ENCODE data around the gene LPAR5. TPM values are rescaled to one million over a fixed set of nuclear protein-coding genes. Genes with fewer than 3 reads are reported as not detected.

LPAR5 gene
- 0.03 and 0.05 TPM in 2 replicates for polyA plus RNA-seq (2012; rRNA removed)
- polyA plus RNA-seq (2012; cell fraction: cytosol; rRNA removed): 0.03 and 0.05 TPM in 2 replicates
- polyA plus RNA-seq (2012; cell fraction: nucleus; rRNA removed): 0.15 TPM in 2 replicates

DNA sequence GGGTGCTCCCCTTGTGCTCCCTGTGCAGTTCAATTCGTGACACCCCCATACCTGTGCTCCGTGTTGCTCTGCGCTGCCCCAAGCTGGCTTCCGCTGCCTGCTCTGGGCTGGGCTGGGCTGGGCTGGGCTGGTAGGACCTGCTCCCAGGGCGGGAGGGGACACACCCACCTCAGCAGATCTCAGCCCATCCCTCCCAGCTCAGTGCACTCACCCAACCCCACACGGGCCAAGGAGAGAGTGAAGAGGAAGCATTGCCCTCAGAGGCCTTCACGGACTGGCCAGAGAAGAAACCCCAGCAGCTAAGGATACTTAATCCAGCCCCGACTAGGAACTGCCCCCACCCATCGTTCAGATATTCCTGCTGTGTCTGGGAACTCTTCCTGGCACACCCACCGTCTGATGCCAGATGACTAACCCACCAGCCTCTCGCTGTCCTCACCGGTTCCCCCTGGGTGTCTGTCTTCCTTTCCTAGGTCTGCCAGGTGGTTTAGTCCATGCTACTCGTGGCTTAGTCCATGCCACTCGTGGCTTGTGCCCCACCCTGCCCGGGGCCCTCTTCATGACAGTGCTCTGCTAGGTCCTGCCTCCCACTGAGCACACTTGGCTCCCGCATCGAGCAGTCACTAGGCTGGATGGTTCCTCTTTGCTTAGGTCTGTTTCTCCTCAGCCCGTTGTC is at the start of gene LPAR5:
TSS of gene LPAR5 (minus strand) at position 104 of the 676 bp plus-strand sequence. CDS start 14,711 bp downstream, outside the sequence.
- Histone ChIP-seq H3K27ac (ENCODE audit: low read depth in 2 of 2, low read length in 1 of 2) (no peak within 1 kb of the TSS; a peak in 1 of 4 replicates), H3K4me2 (no peak within 1 kb of the TSS), H3K79me2 (ENCODE audit: insufficient read depth) (no peaks in the 10 kb centered on the region), H3K9me2 (no peaks in the 10 kb centered on the region), H3K9ac (no peak within 1 kb of the TSS), H3K9me3 (no peaks in the 10 kb centered on the region), H3K27me3 (ENCODE audit: insufficient read depth) (no peaks in the 10 kb centered on the region), H3K36me3 (replicated peaks in 1 of 2; ENCODE audit: control insufficient read depth in 1 of 2, insufficient read depth in 2 of 2, low read length in 1 of 2) (no peaks in the 10 kb centered on the region), H2AFZ (ENCODE audit: low read depth) (no peak within 1 kb of the TSS; the same call in 1 of the 2 replicates), H3K4me1 (ENCODE audit: control insufficient read depth in 1 of 2, insufficient read depth in 2 of 2, low read depth in 1 of 2, low read length in 1 of 2) (peaks cover 0 to 32% of the 10 kb centered on the region in 2 experiments; a peak in 1 of 4 replicates), H3F3A (replicated peaks; ENCODE audit: insufficient read depth) (no peaks in the 10 kb centered on the region), H4K20me1 (ENCODE audit: insufficient read depth) (no peaks in the 10 kb centered on the region), H3K4me3 (ENCODE audit: low read depth in 2 of 2, low read length in 1 of 2) (no peak within 1 kb of the TSS)
- DNase-seq: peak; percentile 42
- ChIA-PET POLR2A (interaction anchor here (0.7 to 1.1 kb wide), 3 partner anchors 13 to 53 kb away, joined by 3 to 4 read pairs (median 3); partner anchors contain the start of gene ZNF384), CTCF (interaction anchor here (1.2 to 1.5 kb wide), 2 partner anchors 9 to 15 kb away, joined by 6 to 9 read pairs; no protein-coding TSS in a partner anchor)
- TF ChIP-seq RCOR1 (IDR thresholded peaks at IDR 0.05; ENCODE audit: low read length) (no peak), TEAD4 (IDR thresholded peaks at IDR 0.05; ENCODE audit: borderline replicate concordance, insufficient read depth) (no peak), SIN3A (IDR thresholded peaks at IDR 0.05; ENCODE audit: borderline replicate concordance, low read depth, low read length) (no peak)
- WGBS (ENCODE audit: low lambda C conversion rate): 59% methylated on average over 17 of the region's 18 CpGs

DNA sequence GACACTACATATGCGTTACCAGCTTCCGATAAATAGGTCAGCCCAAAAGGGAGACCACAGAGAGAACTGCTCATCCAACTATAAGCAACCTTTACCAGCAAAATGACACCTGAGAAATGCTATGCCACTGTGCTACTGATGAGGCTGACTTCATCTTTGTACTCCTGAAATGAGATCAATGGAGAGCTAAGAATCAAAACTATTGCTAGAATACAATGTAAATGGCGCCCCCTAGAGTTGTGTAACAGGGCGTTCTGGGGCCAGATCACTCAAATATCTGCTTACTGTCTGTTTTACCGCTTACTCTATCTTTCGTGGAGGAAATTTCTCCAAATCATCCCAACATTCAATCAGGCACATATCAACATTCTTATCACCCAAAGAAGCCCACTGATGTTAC is 48.9 kb upstream of the LPAR5 start:
- H4K20me1 ChIP-seq (ENCODE audit: insufficient read depth): peaks cover 40% of the 10 kb centered on the region
- CTCF ChIA-PET: interaction anchor here (0.6 to 3.7 kb wide), 40 partner anchors 9 to 155 kb away, joined by 3 to 50 read pairs (median 4); partner anchors contain the start of gene COPS7A

More for the DNA sequence above, 48.9 kb upstream of the LPAR5 start:
- Histone ChIP-seq H2AFZ (ENCODE audit: low read depth) (no peak overlapping the region), H3K9me2 (no peaks in the 10 kb centered on the region), H3F3A (replicated peaks; ENCODE audit: insufficient read depth) (peaks cover 11% of the 10 kb centered on the region), H3K4me2 (no peak overlapping the region), H3K27ac (ENCODE audit: low read depth in 2 of 2, low read length in 1 of 2) (no peak overlapping the region), H3K4me3 (ENCODE audit: low read depth in 2 of 2, low read length in 1 of 2) (no peak overlapping the region), H3K79me2 (ENCODE audit: insufficient read depth) (peaks cover 92% of the 10 kb centered on the region), H3K27me3 (ENCODE audit: insufficient read depth) (no peaks in the 10 kb centered on the region), H3K36me3 (replicated peaks in 1 of 2; ENCODE audit: control insufficient read depth in 1 of 2, insufficient read depth in 2 of 2, low read length in 1 of 2) (peaks cover 8 to 31% of the 10 kb centered on the region in 2 experiments), H3K9ac (no peak overlapping the region), H3K9me3 (no peaks in the 10 kb centered on the region), H3K4me1 (ENCODE audit: control insufficient read depth in 1 of 2, insufficient read depth in 2 of 2, low read depth in 1 of 2, low read length in 1 of 2) (peaks cover 0 to 3% of the 10 kb centered on the region in 2 experiments; a peak in 2 of 4 replicates)
- TF ChIP-seq RXRA (IDR thresholded peaks at IDR 0.05; ENCODE audit: borderline replicate concordance, low read depth): no peak
- no peak for TF ChIP-seq TEAD4 (IDR thresholded peaks at IDR 0.05; ENCODE audit: borderline replicate concordance, insufficient read depth)
- TF ChIP-seq SIN3A (IDR thresholded peaks at IDR 0.05; ENCODE audit: borderline replicate concordance, low read depth, low read length): no peak
- TF ChIP-seq RAD21 (IDR thresholded peaks at IDR 0.05; ENCODE audit: low read length): peak; percentile 65
- TF ChIP-seq RCOR1 (IDR thresholded peaks at IDR 0.05; ENCODE audit: low read length): no peak
- no peak for TF ChIP-seq TCF12 (IDR thresholded peaks at IDR 0.05)
- no peak for TF ChIP-seq RFX5 (IDR thresholded peaks at IDR 0.05; ENCODE audit: low read length)
- no peak for TF ChIP-seq MXI1 (IDR thresholded peaks at IDR 0.05; ENCODE audit: low read depth, low read length)
- TF ChIP-seq, protein P1, sequence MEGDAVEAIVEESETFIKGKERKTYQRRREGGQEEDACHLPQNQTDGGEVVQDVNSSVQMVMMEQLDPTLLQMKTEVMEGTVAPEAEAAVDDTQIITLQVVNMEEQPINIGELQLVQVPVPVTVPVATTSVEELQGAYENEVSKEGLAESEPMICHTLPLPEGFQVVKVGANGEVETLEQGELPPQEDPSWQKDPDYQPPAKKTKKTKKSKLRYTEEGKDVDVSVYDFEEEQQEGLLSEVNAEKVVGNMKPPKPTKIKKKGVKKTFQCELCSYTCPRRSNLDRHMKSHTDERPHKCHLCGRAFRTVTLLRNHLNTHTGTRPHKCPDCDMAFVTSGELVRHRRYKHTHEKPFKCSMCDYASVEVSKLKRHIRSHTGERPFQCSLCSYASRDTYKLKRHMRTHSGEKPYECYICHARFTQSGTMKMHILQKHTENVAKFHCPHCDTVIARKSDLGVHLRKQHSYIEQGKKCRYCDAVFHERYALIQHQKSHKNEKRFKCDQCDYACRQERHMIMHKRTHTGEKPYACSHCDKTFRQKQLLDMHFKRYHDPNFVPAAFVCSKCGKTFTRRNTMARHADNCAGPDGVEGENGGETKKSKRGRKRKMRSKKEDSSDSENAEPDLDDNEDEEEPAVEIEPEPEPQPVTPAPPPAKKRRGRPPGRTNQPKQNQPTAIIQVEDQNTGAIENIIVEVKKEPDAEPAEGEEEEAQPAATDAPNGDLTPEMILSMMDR (IDR thresholded peaks at IDR 0.05): peak; percentile 76
- no peak for TF ChIP-seq NRF1 (IDR thresholded peaks at IDR 0.05; ENCODE audit: low read depth, low read length)
- TF ChIP-seq SMC3 (IDR thresholded peaks at IDR 0.05; ENCODE audit: low read depth, low read length): peak; percentile 33
- TF ChIP-seq POLR2AphosphoS5 (IDR thresholded peaks at IDR 0.05; ENCODE audit: low read depth, low read length): no peak
- no peak for TF ChIP-seq NFIC (IDR thresholded peaks at IDR 0.05; ENCODE audit: borderline replicate concordance)
- TF ChIP-seq GABPA (IDR thresholded peaks at IDR 0.05; ENCODE audit: low read depth): no peak
- TF ChIP-seq, protein P2, sequence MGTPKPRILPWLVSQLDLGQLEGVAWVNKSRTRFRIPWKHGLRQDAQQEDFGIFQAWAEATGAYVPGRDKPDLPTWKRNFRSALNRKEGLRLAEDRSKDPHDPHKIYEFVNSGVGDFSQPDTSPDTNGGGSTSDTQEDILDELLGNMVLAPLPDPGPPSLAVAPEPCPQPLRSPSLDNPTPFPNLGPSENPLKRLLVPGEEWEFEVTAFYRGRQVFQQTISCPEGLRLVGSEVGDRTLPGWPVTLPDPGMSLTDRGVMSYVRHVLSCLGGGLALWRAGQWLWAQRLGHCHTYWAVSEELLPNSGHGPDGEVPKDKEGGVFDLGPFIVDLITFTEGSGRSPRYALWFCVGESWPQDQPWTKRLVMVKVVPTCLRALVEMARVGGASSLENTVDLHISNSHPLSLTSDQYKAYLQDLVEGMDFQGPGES (IDR thresholded peaks at IDR 0.05; ENCODE audit: low read depth, low read length): no peak
- TF ChIP-seq, protein P3, sequence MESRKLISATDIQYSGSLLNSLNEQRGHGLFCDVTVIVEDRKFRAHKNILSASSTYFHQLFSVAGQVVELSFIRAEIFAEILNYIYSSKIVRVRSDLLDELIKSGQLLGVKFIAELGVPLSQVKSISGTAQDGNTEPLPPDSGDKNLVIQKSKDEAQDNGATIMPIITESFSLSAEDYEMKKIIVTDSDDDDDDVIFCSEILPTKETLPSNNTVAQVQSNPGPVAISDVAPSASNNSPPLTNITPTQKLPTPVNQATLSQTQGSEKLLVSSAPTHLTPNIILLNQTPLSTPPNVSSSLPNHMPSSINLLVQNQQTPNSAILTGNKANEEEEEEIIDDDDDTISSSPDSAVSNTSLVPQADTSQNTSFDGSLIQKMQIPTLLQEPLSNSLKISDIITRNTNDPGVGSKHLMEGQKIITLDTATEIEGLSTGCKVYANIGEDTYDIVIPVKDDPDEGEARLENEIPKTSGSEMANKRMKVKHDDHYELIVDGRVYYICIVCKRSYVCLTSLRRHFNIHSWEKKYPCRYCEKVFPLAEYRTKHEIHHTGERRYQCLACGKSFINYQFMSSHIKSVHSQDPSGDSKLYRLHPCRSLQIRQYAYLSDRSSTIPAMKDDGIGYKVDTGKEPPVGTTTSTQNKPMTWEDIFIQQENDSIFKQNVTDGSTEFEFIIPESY (IDR thresholded peaks at IDR 0.05; ENCODE audit: borderline replicate concordance, low read depth): no peak
- no peak for TF ChIP-seq MEF2A (IDR thresholded peaks at IDR 0.05; ENCODE audit: borderline replicate concordance, low read depth)
- no peak for TF ChIP-seq JUND (IDR thresholded peaks at IDR 0.05)
- DNase-seq: peak; percentile 62
- POLR2A ChIA-PET: interaction anchor here (1.0 kb wide), 1 partner anchor 39 kb away, joined by 3 read pairs; the partner anchor contains the start of gene COPS7A
- 66% methylated on average over 6 of the region's 6 CpGs for WGBS (ENCODE audit: low lambda C conversion rate)
